RWPE2 (cell line): ENCODE results near the gene IER5.
A peak's percentile ranks its signal among the peaks of the same experiment; 100 is the strongest.

Source experiments
- ATAC-seq: fragments of 200-7000 bp; cut with Tn5 transposase; 3 replicates; pipeline ENCODE4 v1.9.1; 2021; ENCODE audit warnings: low read depth
- DNase-seq: peaks from one replicate; pipeline ENCODE4 v3.0.0-alpha.2; 2020; ENCODE audit warnings: low spot score
- H3K27ac ChIP-seq: fragments of 450-650 bp; 2 replicates; pipeline ENCODE4 v1.5.1; 2017; ENCODE audit warnings: mild to moderate bottlenecking; ENCODE audit not compliant: poor library complexity, severe bottlenecking
- H3K27me3 ChIP-seq: fragments of 250-450 bp; sonication (Bioruptor Pico); 2 replicates; pipeline ENCODE4 v1.5.1; 2021; ENCODE audit warnings: mild to moderate bottlenecking, moderate library complexity; ENCODE audit not compliant: insufficient read depth, poor library complexity, severe bottlenecking
- H3K36me3 ChIP-seq: fragments of 250-450 bp; sonication (Bioruptor Pico); 2 replicates; pipeline ENCODE4 v1.5.1; 2020; ENCODE audit warnings: low read depth, mild to moderate bottlenecking, moderate library complexity
- H3K4me1 ChIP-seq: fragments of 250-450 bp; sonication (Bioruptor Pico); 2 replicates; pipeline ENCODE4 v1.5.1; 2021; ENCODE audit warnings: mild to moderate bottlenecking, moderate library complexity; ENCODE audit not compliant: insufficient read depth, poor library complexity, severe bottlenecking
- H3K4me3 ChIP-seq: fragments of 250-450 bp; sonication (Bioruptor Pico); 2 replicates; pipeline ENCODE4 v1.5.1; 2021; ENCODE audit warnings: mild to moderate bottlenecking, moderate library complexity; ENCODE audit not compliant: severe bottlenecking
- H3K9me3 ChIP-seq: fragments of 250-450 bp; sonication (Bioruptor Pico); 2 replicates; pipeline ENCODE4 v1.5.1; 2021; ENCODE audit warnings: mild to moderate bottlenecking, moderate library complexity; ENCODE audit not compliant: severe bottlenecking
- CTCF ChIP-seq: fragments of 450-650 bp; IDR thresholded peaks from one replicate; pipeline ENCODE4 v1.5.1; 2017; ENCODE audit warnings: mild to moderate bottlenecking, moderate library complexity; ENCODE audit not compliant: poor library complexity, severe bottlenecking

Gene IER5

DNA sequence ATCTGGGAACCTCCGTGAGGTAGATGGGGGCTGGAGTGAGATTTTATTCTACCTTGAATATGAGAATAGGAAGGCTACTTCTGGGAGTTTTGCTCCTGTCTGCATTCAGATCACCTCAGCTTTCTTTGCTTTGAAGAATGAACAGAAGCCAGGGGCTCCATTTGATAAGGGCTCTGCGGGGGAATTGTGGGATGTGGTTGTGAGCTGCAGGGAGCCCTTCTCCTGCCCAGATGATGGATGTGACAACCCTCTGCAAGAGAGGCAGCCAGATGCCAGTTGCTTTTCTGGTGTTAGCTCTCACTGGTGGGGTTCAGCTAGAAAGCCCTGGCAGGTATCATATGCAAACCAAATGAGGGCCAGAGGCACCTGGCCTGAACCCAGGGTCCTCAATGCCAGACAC lies 21.5 kb downstream of the IER5 start:
- Histone ChIP-seq H3K9me3 (no peaks in the 10 kb centered on the region), H3K4me3 (no peak overlapping the region), H3K4me1 (peaks cover 49% of the 10 kb centered on the region), H3K27ac (no peak overlapping the region), H3K36me3 (no peaks in the 10 kb centered on the region), H3K27me3 (no peaks in the 10 kb centered on the region)
- DNase-seq: no peak
- ATAC-seq: no peak
- no peak for TF ChIP-seq CTCF

DNA sequence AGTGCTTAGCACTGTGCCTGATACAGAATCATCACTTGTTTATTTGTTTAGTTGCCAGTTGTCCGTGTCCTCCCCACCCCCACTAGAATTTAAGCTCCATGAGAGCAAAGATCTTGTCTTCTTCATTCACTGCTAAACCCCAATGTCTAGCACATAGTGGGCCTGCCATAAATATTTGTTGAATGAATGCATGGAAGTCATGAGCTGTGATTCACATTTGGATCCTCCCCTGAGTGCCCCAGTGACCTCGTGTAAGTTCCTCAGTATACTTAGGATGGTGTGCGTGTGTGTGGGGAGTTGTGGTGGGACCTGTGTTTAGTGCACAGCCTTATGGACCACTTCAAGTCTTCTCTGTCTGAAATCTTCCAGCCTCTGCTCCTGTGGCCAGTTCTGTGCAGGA lies 23.1 kb downstream of the IER5 start:
- Histone ChIP-seq H3K27ac (peak overlapping the region; percentile 91), H3K9me3 (no peaks in the 10 kb centered on the region), H3K4me1 (peaks cover 38% of the 10 kb centered on the region), H3K4me3 (no peak overlapping the region), H3K27me3 (no peaks in the 10 kb centered on the region), H3K36me3 (no peaks in the 10 kb centered on the region)
- DNase-seq (no peak), ATAC-seq (no peak)
- TF ChIP-seq CTCF: no peak

- peak; percentile 82 for ATAC-seq
- Histone ChIP-seq H3K27me3 (no peaks in the 10 kb centered on the region), H3K9me3 (no peaks in the 10 kb centered on the region), H3K27ac (peak overlapping the region; percentile 91), H3K4me3 (no peak overlapping the region), H3K36me3 (no peaks in the 10 kb centered on the region), H3K4me1 (peaks cover 37% of the 10 kb centered on the region)
- no peak for TF ChIP-seq CTCF
- peak; percentile 99 for DNase-seq
Observed at GRCh38 chr1:181112071-181112929, 23.8 kb downstream of the IER5 start.

- H3K36me3 ChIP-seq: no peaks in the 10 kb centered on the region
- peaks cover 40% of the 10 kb centered on the region for H3K4me1 ChIP-seq
- H3K27me3 ChIP-seq: no peaks in the 10 kb centered on the region
- no peak overlapping the region for H3K4me3 ChIP-seq
- peak; percentile 61 for ATAC-seq
- no peaks in the 10 kb centered on the region for H3K9me3 ChIP-seq
- TF ChIP-seq CTCF: peak; percentile 19
- DNase-seq: peak; percentile 82
- H3K27ac ChIP-seq: peak overlapping the region; percentile 91
Observed at GRCh38 chr1:181113059-181113641, 24.6 kb downstream of the IER5 start.
